ENCODE data around the gene MILR1.

DNA sequence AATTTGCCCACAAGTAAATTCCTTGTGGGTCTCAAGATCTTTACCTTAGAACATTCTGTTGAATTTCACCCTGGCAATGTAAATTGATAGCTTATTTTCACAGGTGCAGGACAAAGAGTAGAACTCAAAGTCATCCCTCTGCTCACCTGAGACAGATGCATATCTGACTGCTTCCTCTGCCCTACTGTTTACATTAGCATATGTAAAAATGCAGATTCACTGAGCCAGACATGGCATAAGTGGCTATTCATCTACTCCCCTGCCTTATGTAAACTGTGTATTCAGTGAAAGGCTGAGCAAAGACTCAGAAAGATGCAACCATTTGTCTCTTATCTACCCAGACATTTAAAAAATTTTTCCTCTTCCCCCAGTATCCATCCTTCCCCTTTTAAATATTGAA lies 22.3 kb upstream of the MILR1 start:
- no peak for TF ChIP-seq POLR2AphosphoS5 (IDR thresholded peaks at IDR 0.05)
- TF ChIP-seq, protein P1, sequence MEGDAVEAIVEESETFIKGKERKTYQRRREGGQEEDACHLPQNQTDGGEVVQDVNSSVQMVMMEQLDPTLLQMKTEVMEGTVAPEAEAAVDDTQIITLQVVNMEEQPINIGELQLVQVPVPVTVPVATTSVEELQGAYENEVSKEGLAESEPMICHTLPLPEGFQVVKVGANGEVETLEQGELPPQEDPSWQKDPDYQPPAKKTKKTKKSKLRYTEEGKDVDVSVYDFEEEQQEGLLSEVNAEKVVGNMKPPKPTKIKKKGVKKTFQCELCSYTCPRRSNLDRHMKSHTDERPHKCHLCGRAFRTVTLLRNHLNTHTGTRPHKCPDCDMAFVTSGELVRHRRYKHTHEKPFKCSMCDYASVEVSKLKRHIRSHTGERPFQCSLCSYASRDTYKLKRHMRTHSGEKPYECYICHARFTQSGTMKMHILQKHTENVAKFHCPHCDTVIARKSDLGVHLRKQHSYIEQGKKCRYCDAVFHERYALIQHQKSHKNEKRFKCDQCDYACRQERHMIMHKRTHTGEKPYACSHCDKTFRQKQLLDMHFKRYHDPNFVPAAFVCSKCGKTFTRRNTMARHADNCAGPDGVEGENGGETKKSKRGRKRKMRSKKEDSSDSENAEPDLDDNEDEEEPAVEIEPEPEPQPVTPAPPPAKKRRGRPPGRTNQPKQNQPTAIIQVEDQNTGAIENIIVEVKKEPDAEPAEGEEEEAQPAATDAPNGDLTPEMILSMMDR (IDR thresholded peaks at IDR 0.05 in 8 of 11, conservative IDR thresholded peaks at IDR 0.05 in 3 of 11) = no peak
- no peak for TF ChIP-seq POLR2A (IDR thresholded peaks at IDR 0.05)
